GM13977 (cell line): ENCODE measurements around the gene CACNG6.

Experiments used
- DNase-seq: peaks from one replicate; pipeline ENCODE4 v3.0.0; 2012; ENCODE audit warnings: low spot score
- CTCF ChIP-seq: IDR thresholded peaks from 2 replicates; pipeline ENCODE4 v1.5.1; 2012; ENCODE audit warnings: mild to moderate bottlenecking, control low read depth; ENCODE audit not compliant: insufficient read depth; ENCODE audit errors: extremely low read depth, missing control alignments
- in situ Hi-C: fragments of 300-500 bp; cut with MboI; formaldehyde crosslinking; loops from one replicate; pipeline ENCODE4 v1.12.0; 2022; ENCODE audit warnings: low sequenced_read_pairs, low pct_unique_long_range_greater_than_20kb, mixed read lengths, inconsistent platforms; ENCODE audit not compliant: unreplicated experiment

Gene CACNG6

GRCh38 chr19:53991224-53992113, at the start of gene CACNG6:
Gene CACNG6 (plus strand): TSS chr19:53991637. CDS start chr19:53992878, 1,241 bp downstream.
- peak; percentile 65 for DNase-seq
- in situ Hi-C loops: no loop called here
- no peak for TF ChIP-seq CTCF

- no peak for TF ChIP-seq CTCF
- in situ Hi-C loops: no loop called here
- DNase-seq: no peak
Measured at GRCh38 chr19:53942001-53942786, 49.2 kb upstream of the CACNG6 start.

GRCh38 chr19:53944416-53944815, 47.0 kb upstream of the CACNG6 start:
- no peak for TF ChIP-seq CTCF
- in situ Hi-C loops: no loop called here

GRCh38 chr19:53944933-53945332, 46.5 kb upstream of the CACNG6 start:
- no peak for DNase-seq
- TF ChIP-seq CTCF: no peak
- in situ Hi-C loops: no loop called here

More at GRCh38 chr19:53944416-53944815, 47.0 kb upstream of the CACNG6 start:
- DNase-seq: no peak

- in situ Hi-C loops: no loop called here
- no peak for TF ChIP-seq CTCF
- no peak for DNase-seq
Measured at GRCh38 chr19:53945441-53945840, 46.0 kb upstream of the CACNG6 start.

- in situ Hi-C loops: no loop called here
- DNase-seq: no peak
- no peak for TF ChIP-seq CTCF
Measured at GRCh38 chr19:53945998-53946397, 45.4 kb upstream of the CACNG6 start.
